HepG2 (cell line): ENCODE data around the gene ECHS1. TPM values are rescaled to one million over a fixed set of nuclear protein-coding genes. Genes with fewer than 3 reads are reported as not detected.

Experiments used
- DMAP1 ChIP-seq: IDR thresholded peaks from 2 replicates; pipeline ENCODE4 v1.6.1; 2016
- HOXD1 ChIP-seq: sonication (generic); formaldehyde crosslinking; IDR thresholded peaks from 2 replicates; pipeline ENCODE4 v1.5.0; 2020; ENCODE audit warnings: missing genetic modification reagents
- KDM5B ChIP-seq: sonication (generic); formaldehyde crosslinking; IDR thresholded peaks from 2 replicates; pipeline ENCODE4 v1.4.0; 2020; ENCODE audit warnings: missing genetic modification reagents, mild to moderate bottlenecking, borderline replicate concordance
- MAZ ChIP-seq, 2 experiments: sonication (generic) in 1 of 2; formaldehyde crosslinking in 1 of 2; IDR thresholded peaks; 2 replicates each; pipeline versions ENCODE4 v1.5.0 to v1.6.1; 2012 to 2020; ENCODE audit warnings: low read depth in 2 of 2, mild to moderate bottlenecking in 2 of 2, borderline replicate concordance in 1 of 2, improper control_type of control experiment in 1 of 2, low read length in 1 of 2, missing genetic modification reagents in 1 of 2, moderate library complexity in 1 of 2
- PPARG ChIP-seq: conservative IDR thresholded peaks from 2 replicates; pipeline ENCODE4 v1.6.1; 2016; ENCODE audit warnings: missing biosample characterization, missing genetic modification reagents
- SRY ChIP-seq: sonication (generic); formaldehyde crosslinking; IDR thresholded peaks from 2 replicates; pipeline ENCODE4 v1.8.0; 2022; ENCODE audit warnings: mild to moderate bottlenecking, missing genetic modification reagents
- ZNF761 ChIP-seq: sonication (generic); formaldehyde crosslinking; conservative IDR thresholded peaks from 2 replicates; pipeline ENCODE4 v1.4.0; 2020; ENCODE audit warnings: mild to moderate bottlenecking, missing genetic modification reagents
- ZNF891 ChIP-seq: sonication (generic); formaldehyde crosslinking; IDR thresholded peaks from 2 replicates; pipeline ENCODE4 v1.5.0; 2020; ENCODE audit warnings: mild to moderate bottlenecking, missing genetic modification reagents
- polyA plus RNA-seq, 8 experiments: library from polyadenylated mRNA; depleted of rRNA in 3 of 8; stranded (reverse) in 7 of 8; unstranded in 1 of 8; fragments of >200 nt; fragmentation: Illumina TruSeq in 4 of 8; extraction: Trizol in 4 of 8; gene quantifications; 2 replicates each; pipeline versions ENCODE4 v1.2.1 to v1.2.3, GENCODE V29; 2011 to 2016; ENCODE audit warnings: low read depth in 4 of 8, missing spikeins in 1 of 8, mixed read lengths in 1 of 8; ENCODE audit not compliant: insufficient read depth in 1 of 8
- total RNA-seq, 5 experiments: library from RNA; depleted of rRNA; stranded (reverse); fragments of >200 nt; fragmentation: Illumina TruSeq; extraction: Trizol; gene quantifications; 2 replicates each; pipeline ENCODE4 v1.2.3, GENCODE V29; 2016; ENCODE audit warnings: low read depth in 1 of 5
- TF ChIP-seq, protein P1 (sequence below): IDR thresholded peaks from 2 replicates; pipeline ENCODE4 v1.6.1; 2016; ENCODE audit warnings: low read depth, missing genetic modification reagents, missing compliant biosample characterization
- TF ChIP-seq, protein P2 (sequence below): sonication (generic); formaldehyde crosslinking; IDR thresholded peaks from 2 replicates; pipeline ENCODE4 v1.4.0; 2020; ENCODE audit warnings: mild to moderate bottlenecking, missing genetic modification reagents
- TF ChIP-seq, protein P3 (sequence below): sonication (generic); formaldehyde crosslinking; IDR thresholded peaks from 2 replicates; pipeline ENCODE4 v1.5.1; 2020; ENCODE audit warnings: missing genetic modification reagents, mild to moderate bottlenecking, borderline replicate concordance
- TF ChIP-seq, protein P4 (sequence below): sonication (generic); formaldehyde crosslinking; IDR thresholded peaks from 2 replicates; pipeline ENCODE4 v1.4.0; 2020; ENCODE audit warnings: missing genetic modification reagents, borderline replicate concordance
- TF ChIP-seq, protein P5 (sequence below): sonication (generic); formaldehyde crosslinking; IDR thresholded peaks from 2 replicates; pipeline ENCODE4 v1.5.0; 2020; ENCODE audit warnings: mild to moderate bottlenecking, missing genetic modification reagents, borderline replicate concordance

The ECHS1 gene
- total and polyA plus RNA-seq, 2 of the 13 experiments (the other 11 are each of a cell fraction or from before 2014, with no cell fraction given): 32.7 to 195 TPM

DNA sequence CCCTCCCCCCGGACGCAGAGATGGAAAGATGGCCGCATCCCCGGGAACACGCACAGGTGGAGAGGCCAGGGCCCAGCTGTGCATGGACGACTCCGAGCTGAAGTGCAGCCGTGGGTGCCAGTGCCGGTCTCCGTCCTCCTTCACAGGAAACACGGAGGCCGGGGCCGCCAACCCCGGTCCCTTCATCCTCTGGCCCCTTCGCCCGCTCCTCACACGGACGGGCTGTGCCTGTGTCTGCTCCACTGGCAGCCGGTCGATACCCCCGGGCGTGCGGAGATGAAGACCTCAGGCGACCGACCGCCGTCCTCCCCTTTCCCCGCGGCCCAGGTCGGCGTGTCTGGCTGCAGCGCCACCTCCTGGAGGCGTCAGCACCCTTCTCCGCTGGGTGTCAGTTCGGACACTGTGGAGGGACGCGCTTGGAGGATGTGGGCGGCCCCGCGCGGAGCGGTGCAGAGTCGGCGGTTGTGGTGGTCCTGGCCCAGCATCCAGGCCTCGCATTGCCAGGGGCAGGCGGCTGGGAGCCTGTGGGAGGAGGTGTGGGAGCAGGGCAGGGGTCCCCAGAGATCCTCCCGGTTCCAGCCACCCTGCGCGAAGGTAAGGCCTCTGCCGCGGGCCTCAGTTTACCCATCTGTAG, 54.5 kb downstream of the ECHS1 start (continued):
- TF ChIP-seq, protein P1, sequence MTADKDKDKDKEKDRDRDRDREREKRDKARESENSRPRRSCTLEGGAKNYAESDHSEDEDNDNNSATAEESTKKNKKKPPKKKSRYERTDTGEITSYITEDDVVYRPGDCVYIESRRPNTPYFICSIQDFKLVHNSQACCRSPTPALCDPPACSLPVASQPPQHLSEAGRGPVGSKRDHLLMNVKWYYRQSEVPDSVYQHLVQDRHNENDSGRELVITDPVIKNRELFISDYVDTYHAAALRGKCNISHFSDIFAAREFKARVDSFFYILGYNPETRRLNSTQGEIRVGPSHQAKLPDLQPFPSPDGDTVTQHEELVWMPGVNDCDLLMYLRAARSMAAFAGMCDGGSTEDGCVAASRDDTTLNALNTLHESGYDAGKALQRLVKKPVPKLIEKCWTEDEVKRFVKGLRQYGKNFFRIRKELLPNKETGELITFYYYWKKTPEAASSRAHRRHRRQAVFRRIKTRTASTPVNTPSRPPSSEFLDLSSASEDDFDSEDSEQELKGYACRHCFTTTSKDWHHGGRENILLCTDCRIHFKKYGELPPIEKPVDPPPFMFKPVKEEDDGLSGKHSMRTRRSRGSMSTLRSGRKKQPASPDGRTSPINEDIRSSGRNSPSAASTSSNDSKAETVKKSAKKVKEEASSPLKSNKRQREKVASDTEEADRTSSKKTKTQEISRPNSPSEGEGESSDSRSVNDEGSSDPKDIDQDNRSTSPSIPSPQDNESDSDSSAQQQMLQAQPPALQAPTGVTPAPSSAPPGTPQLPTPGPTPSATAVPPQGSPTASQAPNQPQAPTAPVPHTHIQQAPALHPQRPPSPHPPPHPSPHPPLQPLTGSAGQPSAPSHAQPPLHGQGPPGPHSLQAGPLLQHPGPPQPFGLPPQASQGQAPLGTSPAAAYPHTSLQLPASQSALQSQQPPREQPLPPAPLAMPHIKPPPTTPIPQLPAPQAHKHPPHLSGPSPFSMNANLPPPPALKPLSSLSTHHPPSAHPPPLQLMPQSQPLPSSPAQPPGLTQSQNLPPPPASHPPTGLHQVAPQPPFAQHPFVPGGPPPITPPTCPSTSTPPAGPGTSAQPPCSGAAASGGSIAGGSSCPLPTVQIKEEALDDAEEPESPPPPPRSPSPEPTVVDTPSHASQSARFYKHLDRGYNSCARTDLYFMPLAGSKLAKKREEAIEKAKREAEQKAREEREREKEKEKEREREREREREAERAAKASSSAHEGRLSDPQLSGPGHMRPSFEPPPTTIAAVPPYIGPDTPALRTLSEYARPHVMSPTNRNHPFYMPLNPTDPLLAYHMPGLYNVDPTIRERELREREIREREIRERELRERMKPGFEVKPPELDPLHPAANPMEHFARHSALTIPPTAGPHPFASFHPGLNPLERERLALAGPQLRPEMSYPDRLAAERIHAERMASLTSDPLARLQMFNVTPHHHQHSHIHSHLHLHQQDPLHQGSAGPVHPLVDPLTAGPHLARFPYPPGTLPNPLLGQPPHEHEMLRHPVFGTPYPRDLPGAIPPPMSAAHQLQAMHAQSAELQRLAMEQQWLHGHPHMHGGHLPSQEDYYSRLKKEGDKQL (CRISPR knock-in tag): no peak
- TF ChIP-seq ZNF761 (no peak), HOXD1 (no peak), SRY (CRISPR knock-in tag) (peak; percentile 73; the same call in 1 of the 2 replicates), DMAP1 (CRISPR knock-in tag) (no peak), MAZ (IDR thresholded peaks at IDR 0.05; ENCODE audit: borderline replicate concordance, low read depth, low read length) (no peak), MAZ (CRISPR knock-in tag; IDR thresholded peaks at IDR 0.05; ENCODE audit: low read depth) (peak; percentile 66; the same call in 1 of the 2 replicates), PPARG (no peak), KDM5B (CRISPR knock-in tag) (peak; percentile 53; the same call in 1 of the 2 replicates), ZNF891 (CRISPR knock-in tag) (peak; percentile 58; the same call in 1 of the 2 replicates)
- TF ChIP-seq, protein P2, sequence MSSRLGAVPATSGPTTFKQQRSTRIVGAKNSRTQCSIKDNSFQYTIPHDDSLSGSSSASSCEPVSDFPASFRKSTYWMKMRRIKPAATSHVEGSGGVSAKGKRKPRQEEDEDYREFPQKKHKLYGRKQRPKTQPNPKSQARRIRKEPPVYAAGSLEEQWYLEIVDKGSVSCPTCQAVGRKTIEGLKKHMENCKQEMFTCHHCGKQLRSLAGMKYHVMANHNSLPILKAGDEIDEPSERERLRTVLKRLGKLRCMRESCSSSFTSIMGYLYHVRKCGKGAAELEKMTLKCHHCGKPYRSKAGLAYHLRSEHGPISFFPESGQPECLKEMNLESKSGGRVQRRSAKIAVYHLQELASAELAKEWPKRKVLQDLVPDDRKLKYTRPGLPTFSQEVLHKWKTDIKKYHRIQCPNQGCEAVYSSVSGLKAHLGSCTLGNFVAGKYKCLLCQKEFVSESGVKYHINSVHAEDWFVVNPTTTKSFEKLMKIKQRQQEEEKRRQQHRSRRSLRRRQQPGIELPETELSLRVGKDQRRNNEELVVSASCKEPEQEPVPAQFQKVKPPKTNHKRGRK (CRISPR knock-in tag): no peak
- TF ChIP-seq, protein P3, sequence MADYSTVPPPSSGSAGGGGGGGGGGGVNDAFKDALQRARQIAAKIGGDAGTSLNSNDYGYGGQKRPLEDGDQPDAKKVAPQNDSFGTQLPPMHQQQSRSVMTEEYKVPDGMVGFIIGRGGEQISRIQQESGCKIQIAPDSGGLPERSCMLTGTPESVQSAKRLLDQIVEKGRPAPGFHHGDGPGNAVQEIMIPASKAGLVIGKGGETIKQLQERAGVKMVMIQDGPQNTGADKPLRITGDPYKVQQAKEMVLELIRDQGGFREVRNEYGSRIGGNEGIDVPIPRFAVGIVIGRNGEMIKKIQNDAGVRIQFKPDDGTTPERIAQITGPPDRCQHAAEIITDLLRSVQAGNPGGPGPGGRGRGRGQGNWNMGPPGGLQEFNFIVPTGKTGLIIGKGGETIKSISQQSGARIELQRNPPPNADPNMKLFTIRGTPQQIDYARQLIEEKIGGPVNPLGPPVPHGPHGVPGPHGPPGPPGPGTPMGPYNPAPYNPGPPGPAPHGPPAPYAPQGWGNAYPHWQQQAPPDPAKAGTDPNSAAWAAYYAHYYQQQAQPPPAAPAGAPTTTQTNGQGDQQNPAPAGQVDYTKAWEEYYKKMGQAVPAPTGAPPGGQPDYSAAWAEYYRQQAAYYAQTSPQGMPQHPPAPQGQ (CRISPR knock-in tag): no peak
- TF ChIP-seq, protein P4, sequence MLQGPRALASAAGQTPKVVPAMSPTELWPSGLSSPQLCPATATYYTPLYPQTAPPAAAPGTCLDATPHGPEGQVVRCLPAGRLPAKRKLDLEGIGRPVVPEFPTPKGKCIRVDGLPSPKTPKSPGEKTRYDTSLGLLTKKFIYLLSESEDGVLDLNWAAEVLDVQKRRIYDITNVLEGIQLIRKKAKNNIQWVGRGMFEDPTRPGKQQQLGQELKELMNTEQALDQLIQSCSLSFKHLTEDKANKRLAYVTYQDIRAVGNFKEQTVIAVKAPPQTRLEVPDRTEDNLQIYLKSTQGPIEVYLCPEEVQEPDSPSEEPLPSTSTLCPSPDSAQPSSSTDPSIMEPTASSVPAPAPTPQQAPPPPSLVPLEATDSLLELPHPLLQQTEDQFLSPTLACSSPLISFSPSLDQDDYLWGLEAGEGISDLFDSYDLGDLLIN: no peak
- TF ChIP-seq, protein P5, sequence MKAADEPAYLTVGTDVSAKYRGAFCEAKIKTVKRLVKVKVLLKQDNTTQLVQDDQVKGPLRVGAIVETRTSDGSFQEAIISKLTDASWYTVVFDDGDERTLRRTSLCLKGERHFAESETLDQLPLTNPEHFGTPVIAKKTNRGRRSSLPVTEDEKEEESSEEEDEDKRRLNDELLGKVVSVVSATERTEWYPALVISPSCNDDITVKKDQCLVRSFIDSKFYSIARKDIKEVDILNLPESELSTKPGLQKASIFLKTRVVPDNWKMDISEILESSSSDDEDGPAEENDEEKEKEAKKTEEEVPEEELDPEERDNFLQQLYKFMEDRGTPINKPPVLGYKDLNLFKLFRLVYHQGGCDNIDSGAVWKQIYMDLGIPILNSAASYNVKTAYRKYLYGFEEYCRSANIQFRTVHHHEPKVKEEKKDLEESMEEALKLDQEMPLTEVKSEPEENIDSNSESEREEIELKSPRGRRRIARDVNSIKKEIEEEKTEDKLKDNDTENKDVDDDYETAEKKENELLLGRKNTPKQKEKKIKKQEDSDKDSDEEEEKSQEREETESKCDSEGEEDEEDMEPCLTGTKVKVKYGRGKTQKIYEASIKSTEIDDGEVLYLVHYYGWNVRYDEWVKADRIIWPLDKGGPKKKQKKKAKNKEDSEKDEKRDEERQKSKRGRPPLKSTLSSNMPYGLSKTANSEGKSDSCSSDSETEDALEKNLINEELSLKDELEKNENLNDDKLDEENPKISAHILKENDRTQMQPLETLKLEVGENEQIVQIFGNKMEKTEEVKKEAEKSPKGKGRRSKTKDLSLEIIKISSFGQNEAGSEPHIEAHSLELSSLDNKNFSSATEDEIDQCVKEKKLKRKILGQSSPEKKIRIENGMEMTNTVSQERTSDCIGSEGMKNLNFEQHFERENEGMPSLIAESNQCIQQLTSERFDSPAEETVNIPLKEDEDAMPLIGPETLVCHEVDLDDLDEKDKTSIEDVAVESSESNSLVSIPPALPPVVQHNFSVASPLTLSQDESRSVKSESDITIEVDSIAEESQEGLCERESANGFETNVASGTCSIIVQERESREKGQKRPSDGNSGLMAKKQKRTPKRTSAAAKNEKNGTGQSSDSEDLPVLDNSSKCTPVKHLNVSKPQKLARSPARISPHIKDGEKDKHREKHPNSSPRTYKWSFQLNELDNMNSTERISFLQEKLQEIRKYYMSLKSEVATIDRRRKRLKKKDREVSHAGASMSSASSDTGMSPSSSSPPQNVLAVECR (CRISPR knock-in tag): peak; percentile 59; the same call in 1 of the 2 replicates
